IPS-11a (cell line): ENCODE measurements around the gene DQX1.

Source experiments
- H3K4me3 ChIP-seq: one replicate; pipeline ENCODE4 v1.5.1; 2013; ENCODE audit warnings: low read depth, low read length, control low read depth

The DQX1 gene

GRCh38 chr2:74512744-74513604 is 13.1 kb downstream of the DQX1 start:
- no peak overlapping the region for H3K4me3 ChIP-seq

GRCh38 chr2:74511104-74511989 is 14.7 kb downstream of the DQX1 start:
- H3K4me3 ChIP-seq = no peak overlapping the region

- no peak overlapping the region for H3K4me3 ChIP-seq
Measured at GRCh38 chr2:74510272-74510671, 15.8 kb downstream of the DQX1 start.

GRCh38 chr2:74507926-74508520 is 18.0 kb downstream of the DQX1 start:
- peak overlapping the region; percentile 99 for H3K4me3 ChIP-seq

- H3K4me3 ChIP-seq = peak within 1 kb of the TSS; percentile 99
Measured at GRCh38 chr2:74507145-74507925, 18.7 kb downstream of the DQX1 start, which contains the start of gene PCGF1. Gene PCGF1 (minus strand): TSS chr2:74507695. CDS start chr2:74507668, 27 bp downstream.

- no peak overlapping the region for H3K4me3 ChIP-seq
Measured at GRCh38 chr2:74505448-74506246, 20.4 kb downstream of the DQX1 start.

- no peak overlapping the region for H3K4me3 ChIP-seq
Measured at GRCh38 chr2:74504591-74504990, 21.4 kb downstream of the DQX1 start.

- peak overlapping the region; percentile 24 for H3K4me3 ChIP-seq
Measured at GRCh38 chr2:74503506-74504475, 22.2 kb downstream of the DQX1 start.

GRCh38 chr2:74502720-74503505 is 23.1 kb downstream of the DQX1 start:
- peak overlapping the region; percentile 24 for H3K4me3 ChIP-seq

- peak overlapping the region; percentile 24 for H3K4me3 ChIP-seq
Measured at GRCh38 chr2:74502147-74502719, 23.8 kb downstream of the DQX1 start.

- H3K4me3 ChIP-seq = no peak overlapping the region
Measured at GRCh38 chr2:74501335-74502071, 24.5 kb downstream of the DQX1 start.

- H3K4me3 ChIP-seq = no peak overlapping the region
Measured at GRCh38 chr2:74500578-74500946, 25.5 kb downstream of the DQX1 start.

- H3K4me3 ChIP-seq = no peak overlapping the region
Measured at GRCh38 chr2:74499940-74500577, 26.0 kb downstream of the DQX1 start.

GRCh38 chr2:74499267-74499939 is 26.6 kb downstream of the DQX1 start, which contains the start of gene LBX2:
Gene LBX2 (minus strand): TSS chr2:74499603. CDS start chr2:74499537, 66 bp downstream.
- peak within 1 kb of the TSS; percentile 20 for H3K4me3 ChIP-seq

- H3K4me3 ChIP-seq = peak overlapping the region; percentile 29
Measured at GRCh38 chr2:74498500-74499266, 27.3 kb downstream of the DQX1 start.
